GM12878 (cell line): ENCODE results near the gene TMEM79. TPM values are rescaled to one million over a fixed set of nuclear protein-coding genes. Genes with fewer than 3 reads are reported as not detected.

Source experiments
- ATAC-seq: fragments of 200-7000 bp; cut with Tn5 transposase; 3 replicates; pipeline ENCODE4 v1.9.1; 2020; ENCODE audit warnings: mild to moderate bottlenecking, moderate library complexity
- BruUV-seq: library from RNA; stranded (reverse); fragments of 400-500 nt; replicated peaks from 2 replicates; lab custom pipeline; 2021; lab: Mats Ljungman, UMichigan
- CTCF ChIA-PET: fragments of 300-600 bp; sonication (Branson Sonifier 250); formaldehyde crosslinking; extraction: SDS; loops from one replicate; lab custom pipeline; 2021; ENCODE audit warnings: inconsistent platforms; lab: Yijun Ruan, JAX
- POLR2A ChIA-PET: fragments of 350-600 bp; formaldehyde crosslinking; extraction: SDS; loops from one replicate; lab custom pipeline; 2021; ENCODE audit warnings: inconsistent platforms; lab: Charles Lee
- RAD21 ChIA-PET: fragments of 300-600 bp; sonication (Branson Sonifier 250); formaldehyde crosslinking; loops from one replicate; lab custom pipeline; 2023; ENCODE audit warnings: antibody characterized with exemption; ENCODE audit not compliant: unreplicated experiment; lab: Charles Lee
- SMC1A ChIA-PET: fragments of 300-600 bp; sonication (Branson Sonifier 250); formaldehyde crosslinking; loops from one replicate; lab custom pipeline; 2023; ENCODE audit not compliant: unreplicated experiment, uncharacterized antibody; lab: Charles Lee
- DNase-seq: peaks from one replicate; pipeline ENCODE4 v3.0.0-alpha.2; 2011; ENCODE audit warnings: low read depth, low spot score
- FAIRE-seq: peaks from 3 replicates; lab custom pipeline; 2011; peaks lifted over from hg19 to GRCh38; lab: Jason Lieb, UNC
- H2AFZ ChIP-seq: 2 replicates; pipeline ENCODE4 v1.6.0; 2011; ENCODE audit warnings: low read depth, low read length, control low read depth; ENCODE audit not compliant: control insufficient read depth
- H3K27ac ChIP-seq: 2 replicates; pipeline ENCODE4 v1.5.1; 2011; ENCODE audit warnings: control low read depth; ENCODE audit not compliant: control insufficient read depth, insufficient read depth
- H3K27me3 ChIP-seq, 2 experiments: replicated peaks in 1 of 2; 2 replicates each; pipeline versions ENCODE4 v1.6.0 to v1.6.1; 2011; ENCODE audit warnings: low read length in 1 of 2; ENCODE audit not compliant: control insufficient read depth in 2 of 2, insufficient read depth in 2 of 2
- H3K36me3 ChIP-seq, 2 experiments: 2 replicates each; pipeline ENCODE4 v1.5.1; 2011; ENCODE audit warnings: low read length in 1 of 2; ENCODE audit not compliant: control insufficient read depth in 2 of 2, insufficient read depth in 2 of 2
- H3K4me1 ChIP-seq: 2 replicates; pipeline ENCODE4 v1.6.1; 2011; ENCODE audit warnings: mild to moderate bottlenecking, low read length, moderate library complexity, mixed read lengths; ENCODE audit not compliant: control insufficient read depth, insufficient read depth
- H3K4me2 ChIP-seq: 2 replicates; pipeline ENCODE4 v1.6.0; 2011; ENCODE audit warnings: control low read depth; ENCODE audit not compliant: control insufficient read depth, insufficient read depth
- H3K4me3 ChIP-seq: fragments of 200-600 bp; sonication (generic); 2 replicates; pipeline ENCODE4 v1.5.1; 2016
- H3K79me2 ChIP-seq: 2 replicates; pipeline ENCODE4 v1.6.0; 2011; ENCODE audit warnings: low read length; ENCODE audit not compliant: control insufficient read depth, insufficient read depth
- H3K9ac ChIP-seq: 2 replicates; pipeline ENCODE4 v1.8.0; 2011; ENCODE audit warnings: low read length, control low read depth, mixed read lengths; ENCODE audit not compliant: control insufficient read depth, insufficient read depth
- H3K9me3 ChIP-seq: replicated peaks from 3 replicates; pipeline ENCODE4 v1.5.1; 2011; ENCODE audit warnings: mild to moderate bottlenecking, low read length; ENCODE audit not compliant: control insufficient read depth, insufficient read depth
- H4K20me1 ChIP-seq: 2 replicates; pipeline ENCODE4 v1.6.0; 2011; ENCODE audit not compliant: control insufficient read depth, insufficient read depth
- GABPA ChIP-seq: IDR thresholded peaks from 2 replicates; pipeline ENCODE4 v1.6.1; 2014; ENCODE audit warnings: antibody characterized with exemption, low read depth, mild to moderate bottlenecking, inconsistent platforms
- HCFC1 ChIP-seq: fragments of 150-350 bp; IDR thresholded peaks from 2 replicates; pipeline ENCODE4 v1.6.1; 2014; ENCODE audit warnings: low read length
- IKZF1 ChIP-seq: fragments of 450-650 bp; conservative IDR thresholded peaks from 2 replicates; pipeline ENCODE4 v1.6.1; 2017; ENCODE audit warnings: antibody characterized with exemption, mild to moderate bottlenecking
- IRF5 ChIP-seq: fragments of 450-650 bp; IDR thresholded peaks from 2 replicates; pipeline ENCODE4 v1.6.1; 2017; ENCODE audit warnings: borderline replicate concordance
- MEF2A ChIP-seq: IDR thresholded peaks from 2 replicates; pipeline ENCODE4 v1.6.1; 2011; ENCODE audit warnings: low read depth, mild to moderate bottlenecking, low read length, moderate library complexity; ENCODE audit not compliant: insufficient read depth
- MTA2 ChIP-seq: fragments of 450-650 bp; IDR thresholded peaks from 2 replicates; pipeline ENCODE4 v1.6.1; 2016; ENCODE audit warnings: low read depth, mild to moderate bottlenecking, moderate library complexity
- NKRF ChIP-seq: fragments of 450-650 bp; conservative IDR thresholded peaks from 2 replicates; pipeline ENCODE4 v1.6.1; 2017; ENCODE audit warnings: mild to moderate bottlenecking, moderate library complexity
- PAX5 ChIP-seq: IDR thresholded peaks from 2 replicates; pipeline ENCODE4 v1.6.1; 2011; ENCODE audit warnings: low read depth, low read length, borderline replicate concordance
- RAD51 ChIP-seq: fragments of 450-650 bp; IDR thresholded peaks from 2 replicates; pipeline ENCODE4 v1.6.1; 2016; ENCODE audit warnings: moderate library complexity, mild to moderate bottlenecking, inconsistent platforms
- RELB ChIP-seq: fragments of 450-650 bp; IDR thresholded peaks from 2 replicates; pipeline ENCODE4 v1.6.1; 2017; ENCODE audit warnings: low read depth, mild to moderate bottlenecking, moderate library complexity
- RFX5 ChIP-seq: IDR thresholded peaks from 2 replicates; pipeline ENCODE4 v1.6.1; 2011; ENCODE audit warnings: low read depth, low read length, improper control_type of control experiment
- SP1 ChIP-seq: IDR thresholded peaks from one replicate; pipeline ENCODE4 v1.6.1; 2011; ENCODE audit warnings: low read depth, low read length
- TAF1 ChIP-seq: IDR thresholded peaks from 2 replicates; pipeline ENCODE4 v1.6.1; 2011; ENCODE audit warnings: mild to moderate bottlenecking, low read depth, low read length, borderline replicate concordance
- YY1 ChIP-seq: IDR thresholded peaks from 2 replicates; pipeline ENCODE4 v1.6.1; 2011; ENCODE audit warnings: low read depth, mild to moderate bottlenecking, low read length
- WGBS: methylation state at CpG from one replicate; pipeline ENCODE4 v1.1.6; 2016; ENCODE audit warnings: low lambda C conversion rate; ENCODE audit not compliant: insufficient replicate concordance, insufficient coverage; ENCODE audit errors: missing lambda C conversion rate; 5-methylcytosine and 5-hydroxymethylcytosine counted together
- in situ Hi-C: fragments of 300-500 bp; cut with MboI; formaldehyde crosslinking; loops from 9 replicates; pipeline ENCODE4 v1.14.3; 2018; ENCODE audit warnings: mixed read lengths
- intact Hi-C: fragments of 100-400 bp; cut with micrococcal nuclease; formaldehyde crosslinking; loops from one replicate; pipeline ENCODE4 v1.14.2; 2022; ENCODE audit not compliant: unreplicated experiment
- polyA plus RNA-seq, 11 experiments: library from polyadenylated mRNA; depleted of rRNA in 4 of 11; unstranded in 6 of 11; stranded (reverse) in 5 of 11; fragments of >200 nt; fragmentation: Nextera tagmentation in 4 of 11; fragmentation: Illumina TruSeq in 1 of 11; extraction: Ambion mirVana in 4 of 11; extraction: Trizol in 1 of 11; gene quantifications; 1 replicate in 1 of 11; 2 replicates in 10 of 11; pipeline versions ENCODE4 v1.2.1 to v1.2.3, GENCODE V29; 2011 to 2016; ENCODE audit warnings: inconsistent platforms in 2 of 11, missing spikeins in 2 of 11, low read depth in 1 of 11
- total RNA-seq, 4 experiments: library from RNA; depleted of rRNA in 3 of 4; stranded (reverse); fragments of >200 nt in 3 of 4; fragmentation: Illumina TruSeq in 1 of 4; extraction: Trizol in 1 of 4; gene quantifications; 2 replicates each; pipeline versions ENCODE4 v1.2.1 to v1.2.3, GENCODE V29; 2013 to 2021

TMEM79 gene
- total and polyA plus RNA-seq, 10 of the 15 experiments (the other 5 are each of a cell fraction or from before 2014, with no cell fraction given) = 0.47 to 5.2 (median 3.8) TPM

- no peak for TF ChIP-seq IRF5
- TF ChIP-seq, all 136 proteins: peak for 0
These were observed 39.4 kb upstream of the TMEM79 start (continued) for GRCh38 chr1:156244712-156245111.

GRCh38 chr1:156245451-156246232, 38.5 kb upstream of the TMEM79 start:
- POLR2A ChIA-PET = interaction anchor here (0.6 to 0.9 kb wide), 3 partner anchors 7 to 327 kb away, joined by 3 to 4 read pairs (median 3); no protein-coding TSS in a partner anchor
- no peak for DNase-seq
- TF ChIP-seq RELB (no peak), HCFC1 (no peak), NKRF (no peak; the same call in 1 of the 2 replicates), TAF1 (no peak), SP1 (no peak), PAX5 (no peak), MTA2 (no peak), GABPA (no peak), RFX5 (no peak), YY1 (no peak), MEF2A (no peak), IKZF1 (no peak), RAD51 (no peak)

More at GRCh38 chr1:156245451-156246232, 38.5 kb upstream of the TMEM79 start:
- Histone ChIP-seq H2AFZ (peak overlapping the region; percentile 80), H3K9ac (peak overlapping the region; percentile 57; the same call in 1 of the 2 replicates), H3K9me3 (no peaks in the 10 kb centered on the region), H3K4me1 (peaks cover 25% of the 10 kb centered on the region), H3K27ac (no peak overlapping the region), H3K4me2 (peak overlapping the region; percentile 85), H3K4me3 (peak overlapping the region; percentile 71), H3K27me3 (no peaks in the 10 kb centered on the region), H3K79me2 (no peaks in the 10 kb centered on the region), H4K20me1 (no peaks in the 10 kb centered on the region), H3K36me3 (peaks cover 3 to 14% of the 10 kb centered on the region in 2 experiments; a peak in 3 of 4 replicates)
- BruUV-seq = no TSS peak
- no peak for FAIRE-seq
- ChIA-PET CTCF (interaction anchor here (0.9 to 1.4 kb wide), 6 partner anchors 74 to 155 kb away, joined by 3 to 4 read pairs (median 3); no protein-coding TSS in a partner anchor), SMC1A (interaction anchor here (0.6 to 1.3 kb wide), 3 partner anchors 11 to 116 kb away, joined by 3 to 4 read pairs (median 3); no protein-coding TSS in a partner anchor), RAD21 (interaction anchor here (1.1 kb wide), 1 partner anchor 28 kb away, joined by 3 read pairs; no protein-coding TSS in a partner anchor)
- intact Hi-C loops = no loop called here
- 3% methylated on average over 69 of the region's 69 CpGs for WGBS
- in situ Hi-C loops = no loop called here
- ATAC-seq = peak; percentile 70
